K562 (cell line): ENCODE results near the gene TMX4. TPM values are rescaled to one million over a fixed set of nuclear protein-coding genes. Genes with fewer than 3 reads are reported as not detected.

Source experiments
- ATAC-seq: fragments of 200-7000 bp; cut with Tn5 transposase; 3 replicates; pipeline ENCODE4 v1.9.1; 2020; ENCODE audit warnings: moderate library complexity
- BruUV-seq: library from RNA; stranded (reverse); fragments of 400-500 nt; replicated peaks from 2 replicates; lab custom pipeline; 2021; lab: Mats Ljungman, UMichigan
- CTCF ChIA-PET: fragments of 300-600 bp; formaldehyde crosslinking; extraction: SDS; loops from one replicate; lab custom pipeline; 2021; ENCODE audit warnings: low intra/inter-chr PET ratio; lab: Yijun Ruan, JAX
- POLR2A ChIA-PET: fragments of 300-600, 350-650 bp; sonication (Branson Sonifier 250); formaldehyde crosslinking; extraction: SDS; loops from one replicate; lab custom pipeline; 2021; ENCODE audit warnings: antibody characterized with exemption, inconsistent platforms; lab: Yijun Ruan, JAX
- DNase-seq, 4 experiments: peaks; one replicate each; pipeline versions ENCODE4 v3.0.0 to v3.0.0-alpha.2; 2011 to 2018; ENCODE audit warnings: low spot score in 3 of 4, mixed read lengths in 3 of 4; ENCODE audit errors: extremely low read depth in 1 of 4
- FAIRE-seq: peaks from 2 replicates; lab custom pipeline; 2011; peaks lifted over from hg19 to GRCh38; lab: Jason Lieb, UNC
- H2AFZ ChIP-seq: 2 replicates; pipeline ENCODE4 v1.6.0; 2011; ENCODE audit warnings: low read depth, low read length, control low read depth, inconsistent platforms
- H3K27ac ChIP-seq: fragments of 200-600 bp; 3 replicates; pipeline ENCODE4 v1.8.0; 2011; ENCODE audit warnings: low read depth, mild to moderate bottlenecking, control low read depth, inconsistent platforms, low read length, moderate library complexity, mixed read lengths; ENCODE audit errors: extremely low read depth
- H3K27me3 ChIP-seq, 2 experiments: fragments of 300-600 bp in 1 of 2; 2 replicates in 1 of 2; 3 replicates in 1 of 2; pipeline versions ENCODE4 v1.6.0 to v1.8.0; 2011; ENCODE audit warnings: inconsistent platforms in 2 of 2, low read length in 2 of 2, mild to moderate bottlenecking in 1 of 2, mixed read lengths in 1 of 2, moderate library complexity in 1 of 2; ENCODE audit not compliant: control insufficient read depth in 2 of 2, insufficient read depth in 2 of 2
- H3K36me3 ChIP-seq: fragments of 300-600 bp; 3 replicates; pipeline ENCODE4 v1.8.0; 2011; ENCODE audit warnings: mild to moderate bottlenecking, low read length, inconsistent platforms; ENCODE audit not compliant: control insufficient read depth, insufficient read depth
- H3K4me1 ChIP-seq, 2 experiments: fragments of 200-600 bp in 1 of 2; replicated peaks in 1 of 2; 2 replicates in 1 of 2; 3 replicates in 1 of 2; pipeline versions ENCODE4 v1.5.1 to v1.8.0; 2011; ENCODE audit warnings: inconsistent platforms in 2 of 2, low read length in 2 of 2, mild to moderate bottlenecking in 1 of 2, mixed read lengths in 1 of 2, moderate library complexity in 1 of 2; ENCODE audit not compliant: control insufficient read depth in 2 of 2, insufficient read depth in 2 of 2
- H3K4me2 ChIP-seq: 2 replicates; pipeline ENCODE4 v1.6.1; 2011; ENCODE audit warnings: low read length, control low read depth, inconsistent platforms, mixed read lengths; ENCODE audit not compliant: insufficient read depth
- H3K4me3 ChIP-seq: fragments of 200-600 bp; sonication (generic), shearing (Covaris generic); 2 replicates; pipeline ENCODE4 v1.5.1; 2016; ENCODE audit warnings: control low read depth, inconsistent platforms
- H3K79me2 ChIP-seq: fragments of 200-600 bp; 3 replicates; pipeline ENCODE4 v1.8.0; 2011; ENCODE audit warnings: low read length, inconsistent platforms; ENCODE audit not compliant: control insufficient read depth, insufficient read depth
- H3K9ac ChIP-seq, 2 experiments: 2 replicates each; pipeline versions ENCODE4 v1.6.0 to v1.6.1; 2011; ENCODE audit warnings: low read depth in 2 of 2, low read length in 2 of 2, control low read depth in 1 of 2, inconsistent platforms in 1 of 2, mild to moderate bottlenecking in 1 of 2, mixed read lengths in 1 of 2; ENCODE audit not compliant: insufficient read depth in 1 of 2
- H3K9me1 ChIP-seq: one replicate; pipeline ENCODE4 v1.6.0; 2011; ENCODE audit warnings: inconsistent platforms, mild to moderate bottlenecking, low read length, moderate library complexity; ENCODE audit not compliant: control insufficient read depth, insufficient read depth
- H3K9me3 ChIP-seq: replicated peaks from 2 replicates; pipeline ENCODE4 v1.5.1; 2011; ENCODE audit warnings: low read depth, low read length, inconsistent platforms; ENCODE audit not compliant: control insufficient read depth, insufficient read depth
- H4K20me1 ChIP-seq: replicated peaks from 2 replicates; pipeline ENCODE4 v1.6.1; 2011; ENCODE audit warnings: low read length, inconsistent platforms, mixed read lengths; ENCODE audit not compliant: control insufficient read depth, insufficient read depth
- CREM ChIP-seq: IDR thresholded peaks from 2 replicates; pipeline ENCODE4 v1.6.1; 2014; ENCODE audit warnings: antibody characterized with exemption, low read depth
- HDAC1 ChIP-seq, 2 experiments: fragments of 450-650 bp; IDR thresholded peaks; 2 replicates each; pipeline ENCODE4 v1.6.1; 2016 to 2017; ENCODE audit warnings: inconsistent platforms in 1 of 2, mild to moderate bottlenecking in 1 of 2, moderate library complexity in 1 of 2
- MEIS2 ChIP-seq: fragments of 450-650 bp; IDR thresholded peaks from 2 replicates; pipeline ENCODE4 v1.6.1; 2014; ENCODE audit warnings: mild to moderate bottlenecking; ENCODE audit not compliant: partially characterized antibody
- NRF1 ChIP-seq, 2 experiments: fragments of 450-650 bp; IDR thresholded peaks in 1 of 2; conservative IDR thresholded peaks in 1 of 2; 2 replicates each; pipeline ENCODE4 v1.6.1; 2014; ENCODE audit warnings: mild to moderate bottlenecking in 2 of 2
- ZNF436 ChIP-seq: fragments of 250-450, 450-650 bp; sonication (Bioruptor Pico); formaldehyde crosslinking; IDR thresholded peaks from 2 replicates; pipeline ENCODE4 v1.7.0; 2020; ENCODE audit warnings: mild to moderate bottlenecking
- WGBS: fragments of 100-300 bp; shearing (Covaris generic); methylation state at CpG from one replicate; pipeline ENCODE4 v1.1.6; 2016; ENCODE audit warnings: low coverage, mixed read lengths; ENCODE audit not compliant: insufficient coverage; ENCODE audit errors: missing lambda C conversion rate; 5-methylcytosine and 5-hydroxymethylcytosine counted together
- in situ Hi-C: fragments of 300-500 bp; cut with MboI; formaldehyde crosslinking; loops from 4 replicates; pipeline ENCODE4 v1.15.0; 2018; ENCODE audit warnings: inconsistent platforms, mixed read lengths
- intact Hi-C: fragments of 100-400 bp; cut with micrococcal nuclease; formaldehyde crosslinking; loops from 2 replicates; pipeline ENCODE4 v1.14.2; 2022
- polyA plus RNA-seq, 8 experiments: library from polyadenylated mRNA; depleted of rRNA in 4 of 8; stranded (reverse) in 5 of 8; unstranded in 3 of 8; fragments of >200 nt; fragmentation: Nextera tagmentation in 2 of 8; fragmentation: Illumina TruSeq in 1 of 8; extraction: Ambion mirVana in 2 of 8; extraction: Trizol in 1 of 8; gene quantifications; 2 replicates each; pipeline versions ENCODE4 v1.2.1 to v1.2.3, GENCODE V29; 2011 to 2014; ENCODE audit warnings: inconsistent platforms in 1 of 8, missing spikeins in 1 of 8
- total RNA-seq, 7 experiments: library from RNA; depleted of rRNA in 6 of 7; stranded (reverse); fragments of >200 nt in 6 of 7; fragmentation: Illumina TruSeq in 2 of 7; extraction: Trizol in 2 of 7; gene quantifications; 2 replicates each; pipeline versions ENCODE4 v1.2.1 to v1.2.3, GENCODE V29; 2011 to 2021; ENCODE audit warnings: low replicate concordance in 1 of 7
- TF ChIP-seq, protein P1 (sequence below): fragments of 450-650 bp; IDR thresholded peaks from 2 replicates; pipeline ENCODE4 v1.6.1; 2016; ENCODE audit warnings: borderline replicate concordance
- TF ChIP-seq, protein P2 (sequence below): fragments of 450-650 bp; IDR thresholded peaks from 2 replicates; pipeline ENCODE4 v1.6.1; 2018; ENCODE audit not compliant: partially characterized antibody
- TF ChIP-seq, protein P3 (sequence below), 2 experiments: fragments of 450-650 bp; conservative IDR thresholded peaks; 2 replicates each; pipeline ENCODE4 v1.6.1; 2017; ENCODE audit warnings: mild to moderate bottlenecking in 2 of 2, moderate library complexity in 2 of 2

Gene TMX4
- total and polyA plus RNA-seq, 9 of the 15 experiments (the other 6 are each of a cell fraction or from before 2014, with no cell fraction given) = 4.4 to 19.3 (median 10.8) TPM

DNA sequence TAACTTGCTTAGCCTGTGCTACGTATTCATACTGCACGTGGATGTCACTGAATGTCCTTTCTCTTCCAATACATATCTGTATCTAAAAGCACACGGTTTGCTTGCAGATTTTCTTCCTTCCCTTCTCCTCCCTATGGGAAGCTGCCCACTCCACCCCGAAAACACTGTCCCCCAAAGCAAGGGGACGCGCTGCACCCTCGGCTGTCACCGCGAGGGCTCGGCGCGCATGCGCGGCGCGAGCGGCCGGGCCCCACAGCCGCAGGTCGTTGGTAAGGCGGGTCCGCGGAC is 659 bp downstream of the TMX4 start:
- in situ Hi-C loops = no loop called here
- POLR2A ChIA-PET = interaction anchor here (0.6 to 1.1 kb wide), 3 partner anchors 29 to 115 kb away, joined by 3 to 4 read pairs (median 3); no protein-coding TSS in a partner anchor
- peak overlapping the region; percentile 70 for H3K4me3 ChIP-seq
- TF ChIP-seq, protein P1, sequence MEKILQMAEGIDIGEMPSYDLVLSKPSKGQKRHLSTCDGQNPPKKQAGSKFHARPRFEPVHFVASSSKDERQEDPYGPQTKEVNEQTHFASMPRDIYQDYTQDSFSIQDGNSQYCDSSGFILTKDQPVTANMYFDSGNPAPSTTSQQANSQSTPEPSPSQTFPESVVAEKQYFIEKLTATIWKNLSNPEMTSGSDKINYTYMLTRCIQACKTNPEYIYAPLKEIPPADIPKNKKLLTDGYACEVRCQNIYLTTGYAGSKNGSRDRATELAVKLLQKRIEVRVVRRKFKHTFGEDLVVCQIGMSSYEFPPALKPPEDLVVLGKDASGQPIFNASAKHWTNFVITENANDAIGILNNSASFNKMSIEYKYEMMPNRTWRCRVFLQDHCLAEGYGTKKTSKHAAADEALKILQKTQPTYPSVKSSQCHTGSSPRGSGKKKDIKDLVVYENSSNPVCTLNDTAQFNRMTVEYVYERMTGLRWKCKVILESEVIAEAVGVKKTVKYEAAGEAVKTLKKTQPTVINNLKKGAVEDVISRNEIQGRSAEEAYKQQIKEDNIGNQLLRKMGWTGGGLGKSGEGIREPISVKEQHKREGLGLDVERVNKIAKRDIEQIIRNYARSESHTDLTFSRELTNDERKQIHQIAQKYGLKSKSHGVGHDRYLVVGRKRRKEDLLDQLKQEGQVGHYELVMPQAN = peak; percentile 45; the same call in 1 of the 2 replicates
- TF ChIP-seq MEIS2 (peak; percentile 72), CREM (peak; percentile 6; the same call in 1 of the 2 replicates), NRF1 (conservative IDR thresholded peaks at IDR 0.05 in 1 of 2, IDR thresholded peaks at IDR 0.05 in 1 of 2) (peak; percentile 96), HDAC1 (IDR thresholded peaks at IDR 0.05) (0 out of 4 replicates have a peak, but pooled peaks of 1 of the 2 experiments have one; percentile 21), ZNF436 (CRISPR knock-in tag) (no peak)
- TF ChIP-seq, protein P2, sequence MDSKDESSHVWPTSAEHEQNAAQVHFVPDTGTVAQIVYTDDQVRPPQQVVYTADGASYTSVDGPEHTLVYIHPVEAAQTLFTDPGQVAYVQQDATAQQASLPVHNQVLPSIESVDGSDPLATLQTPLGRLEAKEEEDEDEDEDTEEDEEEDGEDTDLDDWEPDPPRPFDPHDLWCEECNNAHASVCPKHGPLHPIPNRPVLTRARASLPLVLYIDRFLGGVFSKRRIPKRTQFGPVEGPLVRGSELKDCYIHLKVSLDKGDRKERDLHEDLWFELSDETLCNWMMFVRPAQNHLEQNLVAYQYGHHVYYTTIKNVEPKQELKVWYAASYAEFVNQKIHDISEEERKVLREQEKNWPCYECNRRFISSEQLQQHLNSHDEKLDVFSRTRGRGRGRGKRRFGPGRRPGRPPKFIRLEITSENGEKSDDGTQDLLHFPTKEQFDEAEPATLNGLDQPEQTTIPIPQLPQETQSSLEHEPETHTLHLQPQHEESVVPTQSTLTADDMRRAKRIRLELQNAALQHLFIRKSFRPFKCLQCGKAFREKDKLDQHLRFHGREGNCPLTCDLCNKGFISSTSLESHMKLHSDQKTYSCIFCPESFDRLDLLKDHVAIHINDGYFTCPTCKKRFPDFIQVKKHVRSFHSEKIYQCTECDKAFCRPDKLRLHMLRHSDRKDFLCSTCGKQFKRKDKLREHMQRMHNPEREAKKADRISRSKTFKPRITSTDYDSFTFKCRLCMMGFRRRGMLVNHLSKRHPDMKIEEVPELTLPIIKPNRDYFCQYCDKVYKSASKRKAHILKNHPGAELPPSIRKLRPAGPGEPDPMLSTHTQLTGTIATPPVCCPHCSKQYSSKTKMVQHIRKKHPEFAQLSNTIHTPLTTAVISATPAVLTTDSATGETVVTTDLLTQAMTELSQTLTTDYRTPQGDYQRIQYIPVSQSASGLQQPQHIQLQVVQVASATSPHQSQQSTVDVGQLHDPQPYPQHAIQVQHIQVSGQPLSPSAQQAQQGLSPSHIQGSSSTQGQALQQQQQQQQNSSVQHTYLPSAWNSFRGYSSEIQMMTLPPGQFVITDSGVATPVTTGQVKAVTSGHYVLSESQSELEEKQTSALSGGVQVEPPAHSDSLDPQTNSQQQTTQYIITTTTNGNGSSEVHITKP = no peak
- TF ChIP-seq, protein P3, sequence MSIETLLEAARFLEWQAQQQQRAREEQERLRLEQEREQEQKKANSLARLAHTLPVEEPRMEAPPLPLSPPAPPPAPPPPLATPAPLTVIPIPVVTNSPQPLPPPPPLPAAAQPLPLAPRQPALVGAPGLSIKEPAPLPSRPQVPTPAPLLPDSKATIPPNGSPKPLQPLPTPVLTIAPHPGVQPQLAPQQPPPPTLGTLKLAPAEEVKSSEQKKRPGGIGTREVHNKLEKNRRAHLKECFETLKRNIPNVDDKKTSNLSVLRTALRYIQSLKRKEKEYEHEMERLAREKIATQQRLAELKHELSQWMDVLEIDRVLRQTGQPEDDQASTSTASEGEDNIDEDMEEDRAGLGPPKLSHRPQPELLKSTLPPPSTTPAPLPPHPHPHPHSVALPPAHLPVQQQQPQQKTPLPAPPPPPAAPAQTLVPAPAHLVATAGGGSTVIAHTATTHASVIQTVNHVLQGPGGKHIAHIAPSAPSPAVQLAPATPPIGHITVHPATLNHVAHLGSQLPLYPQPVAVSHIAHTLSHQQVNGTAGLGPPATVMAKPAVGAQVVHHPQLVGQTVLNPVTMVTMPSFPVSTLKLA (conservative IDR thresholded peaks at IDR 0.05) = peak; percentile 43 to 60; a peak in 3 of 4 replicates

More for the DNA sequence above, 659 bp downstream of the TMX4 start:
- peak overlapping the region; percentile 91 for H2AFZ ChIP-seq
- CTCF ChIA-PET = no interaction called here
- FAIRE-seq = no peak
- H3K4me1 ChIP-seq = peaks cover 0 to 21% of the 10 kb centered on the region in 2 experiments; a peak in 3 of 5 replicates
- WGBS = 0% methylated on average over 10 of the region's 23 CpGs
- intact Hi-C loops = no loop called here
- no peaks in the 10 kb centered on the region for H3K9me3 ChIP-seq
- H3K27me3 ChIP-seq = no peaks in the 10 kb centered on the region
- peak; percentile 72 to 76 (median 74) for DNase-seq
- peak overlapping the region; percentile 86 to 92 for H3K9ac ChIP-seq
- no peaks in the 10 kb centered on the region for H4K20me1 ChIP-seq
- no peaks in the 10 kb centered on the region for H3K36me3 ChIP-seq
- peak overlapping the region; percentile 90 for H3K27ac ChIP-seq
- BruUV-seq = no TSS peak
- H3K9me1 ChIP-seq = no peaks in the 10 kb centered on the region
- peak; percentile 85 for ATAC-seq
- H3K79me2 ChIP-seq = peaks cover 26% of the 10 kb centered on the region
- H3K4me2 ChIP-seq = peak overlapping the region; percentile 86
